SKM-1 (cell line): Measurements from ENCODE around the gene PITX1.

Experiments used
- DNase-seq: peaks from one replicate; lab custom pipeline; 2025; ENCODE audit not compliant: unreplicated experiment; lab: John Stamatoyannopoulos, UW

The PITX1 gene

GRCh38 chr5:135030123-135030955 is 3.7 kb downstream of the PITX1 start:
- no peak for DNase-seq

- DNase-seq, result no peak
These were observed 4.4 kb downstream of the PITX1 start for GRCh38 chr5:135029477-135030122.

GRCh38 chr5:135028791-135029476 is 5.1 kb downstream of the PITX1 start:
- DNase-seq, result no peak

- no peak for DNase-seq
These were observed 6.1 kb downstream of the PITX1 start for GRCh38 chr5:135027697-135028615.

- no peak for DNase-seq
These were observed 6.7 kb downstream of the PITX1 start for GRCh38 chr5:135027266-135027696.

GRCh38 chr5:135026645-135027265 is 7.3 kb downstream of the PITX1 start:
- no peak for DNase-seq

- DNase-seq, result no peak
These were observed 8.0 kb downstream of the PITX1 start for GRCh38 chr5:135025730-135026644.

- no peak for DNase-seq
These were observed 8.9 kb downstream of the PITX1 start for GRCh38 chr5:135024956-135025729.

GRCh38 chr5:135020111-135020895 is 13.7 kb downstream of the PITX1 start:
- DNase-seq, result no peak

GRCh38 chr5:135019314-135019713 is 14.7 kb downstream of the PITX1 start:
- no peak for DNase-seq

GRCh38 chr5:135018457-135018856 is 15.6 kb downstream of the PITX1 start:
- DNase-seq, result no peak

- no peak for DNase-seq
These were observed 17.2 kb downstream of the PITX1 start for GRCh38 chr5:135016861-135017290.

GRCh38 chr5:135015942-135016341 is 18.1 kb downstream of the PITX1 start:
- no peak for DNase-seq

GRCh38 chr5:135013947-135014570 is 20.0 kb downstream of the PITX1 start:
- no peak for DNase-seq

GRCh38 chr5:135013445-135013844 is 20.6 kb downstream of the PITX1 start:
- DNase-seq, result no peak

GRCh38 chr5:135012951-135013391 is 21.1 kb downstream of the PITX1 start:
- DNase-seq, result no peak

- DNase-seq, result no peak
These were observed 21.9 kb downstream of the PITX1 start for GRCh38 chr5:135012033-135012588.
